Osteocyte (in vitro differentiated cells): ENCODE data around the gene ACOT9. TPM values are rescaled to one million over a fixed set of nuclear protein-coding genes. Genes with fewer than 3 reads are reported as not detected.
A peak's percentile ranks its signal among the peaks of the same experiment; 100 is the strongest.

Experiments
- DNase-seq: peaks from one replicate; pipeline ENCODE4 v3.0.0; 2021; ENCODE audit warnings: mixed read lengths; ENCODE audit not compliant: unreplicated experiment; ENCODE audit errors: extremely low spot score
- H3K27ac Mint-ChIP-seq: one replicate; pipeline ENCODE4 v1.8.0; 2021; ENCODE audit warnings: mild to moderate bottlenecking, mixed read lengths; ENCODE audit not compliant: unreplicated experiment
- H3K27me3 Mint-ChIP-seq: one replicate; pipeline ENCODE4 v1.8.0; 2021; ENCODE audit warnings: mixed read lengths; ENCODE audit not compliant: unreplicated experiment
- H3K36me3 Mint-ChIP-seq: one replicate; pipeline ENCODE4 v1.8.0; 2021; ENCODE audit warnings: mixed read lengths; ENCODE audit not compliant: unreplicated experiment
- H3K4me1 Mint-ChIP-seq: one replicate; pipeline ENCODE4 v1.8.0; 2021; ENCODE audit warnings: mixed read lengths; ENCODE audit not compliant: unreplicated experiment
- H3K4me3 Mint-ChIP-seq: one replicate; pipeline ENCODE4 v1.8.0; 2021; ENCODE audit warnings: mild to moderate bottlenecking, moderate library complexity, mixed read lengths; ENCODE audit not compliant: unreplicated experiment
- H3K9me3 Mint-ChIP-seq: one replicate; pipeline ENCODE4 v1.8.0; 2021; ENCODE audit warnings: mixed read lengths; ENCODE audit not compliant: unreplicated experiment
- long read RNA-seq: library from polyadenylated mRNA; unstranded; transcript quantifications from one replicate; pipeline ENCODE4 v2.0.0, GENCODE V29; 2021
- total RNA-seq: library from RNA; stranded (reverse); gene quantifications from 2 replicates; pipeline ENCODE4 v1.2.1, GENCODE V29; 2021
- TF ChIP-seq, protein P1 (sequence below): fragments of 200-600 bp; sonication (generic); IDR thresholded peaks from 2 replicates; pipeline ENCODE4 v1.5.0; 2021; ENCODE audit warnings: antibody characterized with exemption, mild to moderate bottlenecking, moderate library complexity

Gene ACOT9, protein sequence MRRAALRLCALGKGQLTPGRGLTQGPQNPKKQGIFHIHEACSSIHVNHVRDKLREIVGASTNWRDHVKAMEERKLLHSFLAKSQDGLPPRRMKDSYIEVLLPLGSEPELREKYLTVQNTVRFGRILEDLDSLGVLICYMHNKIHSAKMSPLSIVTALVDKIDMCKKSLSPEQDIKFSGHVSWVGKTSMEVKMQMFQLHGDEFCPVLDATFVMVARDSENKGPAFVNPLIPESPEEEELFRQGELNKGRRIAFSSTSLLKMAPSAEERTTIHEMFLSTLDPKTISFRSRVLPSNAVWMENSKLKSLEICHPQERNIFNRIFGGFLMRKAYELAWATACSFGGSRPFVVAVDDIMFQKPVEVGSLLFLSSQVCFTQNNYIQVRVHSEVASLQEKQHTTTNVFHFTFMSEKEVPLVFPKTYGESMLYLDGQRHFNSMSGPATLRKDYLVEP
- total RNA-seq: 53.8 and 57.9 TPM in 2 replicates
- long read RNA-seq, transcript ACOT9-204 (16 exons, 3,117 nt): major isoform, 358 of 441 reads
- long read RNA-seq, transcript ACOT9-201 (15 exons, 1,675 nt): minor isoform, 25 of 441 reads
- long read RNA-seq, partial matches to known transcripts: 7 of 441 reads
- long read RNA-seq, other reads (novel, unspliced or antisense): 51 of 441 reads

DNA sequence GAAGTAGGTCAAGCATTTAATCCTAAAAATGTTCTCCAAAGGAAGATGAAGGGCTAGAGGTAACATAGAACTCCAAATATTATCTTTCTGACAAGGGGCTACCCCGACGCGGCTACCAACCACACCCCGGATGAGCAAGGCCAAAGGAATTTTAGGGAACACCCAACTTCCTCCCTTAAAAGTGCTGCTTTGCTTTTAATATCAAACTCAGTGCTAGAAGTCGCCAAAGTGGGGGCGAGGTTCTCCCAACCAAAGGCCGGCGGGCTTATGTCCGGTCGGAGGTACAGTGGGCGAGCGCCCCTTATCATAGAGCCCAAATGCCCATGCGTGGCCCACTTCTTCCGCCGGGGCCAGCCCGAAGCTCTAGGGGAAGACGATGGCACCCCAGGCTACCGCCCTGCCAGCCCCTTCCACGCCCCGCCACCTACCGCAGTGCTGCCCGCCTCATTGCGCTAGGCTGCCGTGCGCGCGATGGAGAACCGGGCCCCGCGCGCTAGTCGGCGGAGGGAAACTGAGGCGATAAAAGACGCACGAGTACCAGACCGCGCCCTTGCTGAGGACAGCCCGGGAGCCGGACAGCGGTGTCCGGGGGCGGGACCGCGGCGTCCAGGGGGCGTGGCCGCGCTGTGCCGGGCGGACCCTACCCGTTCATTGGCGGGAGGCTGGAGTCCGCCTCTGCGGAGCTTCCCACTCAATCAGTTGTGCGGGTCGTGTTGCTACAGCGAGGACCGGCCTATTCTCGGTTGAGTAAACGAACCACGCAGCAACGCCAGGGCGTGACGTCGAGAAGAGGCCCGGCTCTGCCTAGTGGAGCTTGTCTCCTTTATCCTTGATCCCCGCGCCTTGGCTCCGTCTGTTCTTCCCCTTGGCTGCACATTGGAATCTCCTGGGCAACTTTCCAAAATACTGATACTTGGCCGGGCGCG, at the start of gene ACOT9:
Gene ACOT9 (minus strand): TSS at position 580 of the 926 bp plus-strand sequence. CDS start 132 bp downstream, at position 448.
- TF ChIP-seq, protein P1, sequence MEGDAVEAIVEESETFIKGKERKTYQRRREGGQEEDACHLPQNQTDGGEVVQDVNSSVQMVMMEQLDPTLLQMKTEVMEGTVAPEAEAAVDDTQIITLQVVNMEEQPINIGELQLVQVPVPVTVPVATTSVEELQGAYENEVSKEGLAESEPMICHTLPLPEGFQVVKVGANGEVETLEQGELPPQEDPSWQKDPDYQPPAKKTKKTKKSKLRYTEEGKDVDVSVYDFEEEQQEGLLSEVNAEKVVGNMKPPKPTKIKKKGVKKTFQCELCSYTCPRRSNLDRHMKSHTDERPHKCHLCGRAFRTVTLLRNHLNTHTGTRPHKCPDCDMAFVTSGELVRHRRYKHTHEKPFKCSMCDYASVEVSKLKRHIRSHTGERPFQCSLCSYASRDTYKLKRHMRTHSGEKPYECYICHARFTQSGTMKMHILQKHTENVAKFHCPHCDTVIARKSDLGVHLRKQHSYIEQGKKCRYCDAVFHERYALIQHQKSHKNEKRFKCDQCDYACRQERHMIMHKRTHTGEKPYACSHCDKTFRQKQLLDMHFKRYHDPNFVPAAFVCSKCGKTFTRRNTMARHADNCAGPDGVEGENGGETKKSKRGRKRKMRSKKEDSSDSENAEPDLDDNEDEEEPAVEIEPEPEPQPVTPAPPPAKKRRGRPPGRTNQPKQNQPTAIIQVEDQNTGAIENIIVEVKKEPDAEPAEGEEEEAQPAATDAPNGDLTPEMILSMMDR: no peak
- Mint-ChIP-seq H3K4me3 (peak within 1 kb of the TSS; percentile 86), H3K9me3 (no peaks in the 10 kb centered on the region)

DNA sequence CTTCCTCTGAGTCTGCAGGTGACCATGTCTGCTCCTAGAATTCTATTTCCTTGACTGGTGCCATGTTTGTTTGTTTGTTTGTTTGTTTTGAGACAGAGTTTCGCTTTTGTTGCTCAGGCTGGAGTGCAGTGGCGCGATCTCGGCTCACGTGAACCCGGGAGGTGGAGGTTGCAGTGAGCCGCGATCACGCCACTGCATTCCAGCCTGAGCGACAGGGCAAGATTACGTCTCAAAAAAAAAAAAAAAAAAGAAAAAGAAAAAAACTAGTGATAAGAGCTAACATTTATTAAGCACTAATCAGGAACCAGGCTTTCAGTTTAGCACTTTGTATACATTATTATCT, 47.0 kb upstream of the ACOT9 start:
- no peak overlapping the region for H3K27ac Mint-ChIP-seq
- DNase-seq: no peak

More for the DNA sequence above, at the start of gene ACOT9:
- peak; percentile 94 for DNase-seq
- Mint-ChIP-seq H3K4me1 (peaks cover 30% of the 10 kb centered on the region), H3K36me3 (no peaks in the 10 kb centered on the region), H3K27me3 (no peaks in the 10 kb centered on the region), H3K27ac (peak within 1 kb of the TSS; percentile 97)

DNA sequence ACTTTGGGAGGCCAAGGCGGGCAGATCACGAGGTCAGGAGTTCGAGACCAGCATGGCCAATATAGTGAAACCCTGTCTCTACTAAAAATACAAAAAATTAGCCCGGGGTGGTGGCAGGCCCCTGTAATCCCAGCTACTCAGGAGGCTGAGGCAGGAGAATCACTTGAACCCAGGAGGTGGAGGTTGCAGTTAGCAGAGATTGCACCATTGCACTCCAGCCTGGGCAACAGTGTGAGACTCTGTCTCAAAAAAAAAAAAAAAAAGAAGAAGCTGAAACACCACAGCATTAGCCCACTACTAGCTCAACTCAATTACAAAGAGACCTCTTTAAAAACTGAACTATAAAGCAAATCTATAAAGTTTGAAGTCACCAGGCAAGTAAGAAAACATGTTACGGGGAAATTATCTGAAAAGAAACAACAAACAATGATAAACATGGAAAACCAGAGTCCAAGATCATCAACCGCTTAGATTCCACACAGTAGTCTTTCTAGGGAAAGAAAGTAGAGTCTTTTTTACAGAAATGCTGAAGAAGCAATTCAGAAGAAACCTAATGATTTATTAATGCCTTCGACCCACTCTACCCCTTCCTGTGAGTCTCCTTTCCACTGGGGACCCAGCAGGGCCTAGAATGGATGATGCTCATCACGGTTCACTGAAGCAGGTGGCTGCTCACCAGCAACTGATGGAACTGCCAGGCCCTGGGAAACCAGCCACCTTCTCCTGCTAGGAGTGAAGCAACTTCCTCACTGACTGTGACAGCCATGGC, 46.5 kb upstream of the ACOT9 start:
- TF ChIP-seq, protein P1: no peak
- DNase-seq: no peak
- H3K27ac Mint-ChIP-seq: no peak overlapping the region
- H3K36me3 Mint-ChIP-seq: peaks cover 19% of the 10 kb centered on the region
- H3K4me1 Mint-ChIP-seq: peaks cover 24% of the 10 kb centered on the region
- H3K4me3 Mint-ChIP-seq: no peak overlapping the region
- H3K27me3 Mint-ChIP-seq: no peaks in the 10 kb centered on the region
- H3K9me3 Mint-ChIP-seq: no peaks in the 10 kb centered on the region

More for the DNA sequence above, 47.0 kb upstream of the ACOT9 start:
- Mint-ChIP-seq H3K9me3 (no peaks in the 10 kb centered on the region), H3K4me3 (no peak overlapping the region), H3K36me3 (peaks cover 14% of the 10 kb centered on the region), H3K4me1 (peaks cover 18% of the 10 kb centered on the region), H3K27me3 (no peaks in the 10 kb centered on the region)
- TF ChIP-seq, protein P1: no peak

GRCh38 chrX:23788946-23789345, 45.9 kb upstream of the ACOT9 start:
- no peak overlapping the region for H3K4me3 Mint-ChIP-seq
- no peak overlapping the region for H3K27ac Mint-ChIP-seq
- H3K9me3 Mint-ChIP-seq: no peaks in the 10 kb centered on the region
- no peak for DNase-seq
- TF ChIP-seq, protein P1: no peak
- H3K4me1 Mint-ChIP-seq: peaks cover 30% of the 10 kb centered on the region
- H3K36me3 Mint-ChIP-seq: peaks cover 25% of the 10 kb centered on the region
- no peaks in the 10 kb centered on the region for H3K27me3 Mint-ChIP-seq
